GM12878 (cell line): ENCODE data around the gene ROCK2. TPM values are rescaled to one million over a fixed set of nuclear protein-coding genes. Genes with fewer than 3 reads are reported as not detected.

Experiments
- ATAC-seq: fragments of 200-7000 bp; cut with Tn5 transposase; 3 replicates; pipeline ENCODE4 v1.9.1; 2020; ENCODE audit warnings: mild to moderate bottlenecking, moderate library complexity
- BruUV-seq: library from RNA; stranded (reverse); fragments of 400-500 nt; replicated peaks from 2 replicates; lab custom pipeline; 2021; lab: Mats Ljungman, UMichigan
- CTCF ChIA-PET: fragments of 300-600 bp; sonication (Branson Sonifier 250); formaldehyde crosslinking; extraction: SDS; loops from one replicate; lab custom pipeline; 2021; ENCODE audit warnings: inconsistent platforms; lab: Yijun Ruan, JAX
- POLR2A ChIA-PET: fragments of 350-600 bp; formaldehyde crosslinking; extraction: SDS; loops from one replicate; lab custom pipeline; 2021; ENCODE audit warnings: inconsistent platforms; lab: Charles Lee
- RAD21 ChIA-PET: fragments of 300-600 bp; sonication (Branson Sonifier 250); formaldehyde crosslinking; loops from one replicate; lab custom pipeline; 2023; ENCODE audit warnings: antibody characterized with exemption; ENCODE audit not compliant: unreplicated experiment; lab: Charles Lee
- SMC1A ChIA-PET: fragments of 300-600 bp; sonication (Branson Sonifier 250); formaldehyde crosslinking; loops from one replicate; lab custom pipeline; 2023; ENCODE audit not compliant: unreplicated experiment, uncharacterized antibody; lab: Charles Lee
- DNase-seq: peaks from one replicate; pipeline ENCODE4 v3.0.0-alpha.2; 2011; ENCODE audit warnings: low read depth, low spot score
- FAIRE-seq: peaks from 3 replicates; lab custom pipeline; 2011; peaks lifted over from hg19 to GRCh38; lab: Jason Lieb, UNC
- H2AFZ ChIP-seq: 2 replicates; pipeline ENCODE4 v1.6.0; 2011; ENCODE audit warnings: low read depth, low read length, control low read depth; ENCODE audit not compliant: control insufficient read depth
- H3K27ac ChIP-seq: 2 replicates; pipeline ENCODE4 v1.5.1; 2011; ENCODE audit warnings: control low read depth; ENCODE audit not compliant: control insufficient read depth, insufficient read depth
- H3K27me3 ChIP-seq, 2 experiments: replicated peaks in 1 of 2; 2 replicates each; pipeline versions ENCODE4 v1.6.0 to v1.6.1; 2011; ENCODE audit warnings: low read length in 1 of 2; ENCODE audit not compliant: control insufficient read depth in 2 of 2, insufficient read depth in 2 of 2
- H3K36me3 ChIP-seq, 2 experiments: 2 replicates each; pipeline ENCODE4 v1.5.1; 2011; ENCODE audit warnings: low read length in 1 of 2; ENCODE audit not compliant: control insufficient read depth in 2 of 2, insufficient read depth in 2 of 2
- H3K4me1 ChIP-seq: 2 replicates; pipeline ENCODE4 v1.6.1; 2011; ENCODE audit warnings: mild to moderate bottlenecking, low read length, moderate library complexity, mixed read lengths; ENCODE audit not compliant: control insufficient read depth, insufficient read depth
- H3K4me2 ChIP-seq: 2 replicates; pipeline ENCODE4 v1.6.0; 2011; ENCODE audit warnings: control low read depth; ENCODE audit not compliant: control insufficient read depth, insufficient read depth
- H3K4me3 ChIP-seq: fragments of 200-600 bp; sonication (generic); 2 replicates; pipeline ENCODE4 v1.5.1; 2016
- H3K79me2 ChIP-seq: 2 replicates; pipeline ENCODE4 v1.6.0; 2011; ENCODE audit warnings: low read length; ENCODE audit not compliant: control insufficient read depth, insufficient read depth
- H3K9ac ChIP-seq: 2 replicates; pipeline ENCODE4 v1.8.0; 2011; ENCODE audit warnings: low read length, control low read depth, mixed read lengths; ENCODE audit not compliant: control insufficient read depth, insufficient read depth
- H3K9me3 ChIP-seq: replicated peaks from 3 replicates; pipeline ENCODE4 v1.5.1; 2011; ENCODE audit warnings: mild to moderate bottlenecking, low read length; ENCODE audit not compliant: control insufficient read depth, insufficient read depth
- H4K20me1 ChIP-seq: 2 replicates; pipeline ENCODE4 v1.6.0; 2011; ENCODE audit not compliant: control insufficient read depth, insufficient read depth
- ASH2L ChIP-seq: fragments of 300-600, 200-600 bp; sonication (generic); IDR thresholded peaks from 2 replicates; pipeline ENCODE4 v1.6.1; 2017; ENCODE audit warnings: low read depth, mild to moderate bottlenecking, borderline replicate concordance
- ESRRA ChIP-seq: IDR thresholded peaks from 2 replicates; pipeline ENCODE4 v1.6.1; 2012; ENCODE audit warnings: mild to moderate bottlenecking, low read length, improper control_type of control experiment
- IRF4 ChIP-seq: IDR thresholded peaks from 2 replicates; pipeline ENCODE4 v1.6.1; 2011; ENCODE audit warnings: low read depth, low read length
- JUNB ChIP-seq: IDR thresholded peaks from 2 replicates; pipeline ENCODE4 v1.6.1; 2016; ENCODE audit warnings: antibody characterized with exemption, mild to moderate bottlenecking
- MEF2A ChIP-seq: IDR thresholded peaks from 2 replicates; pipeline ENCODE4 v1.6.1; 2011; ENCODE audit warnings: low read depth, mild to moderate bottlenecking, low read length, moderate library complexity; ENCODE audit not compliant: insufficient read depth
- NFIC ChIP-seq: IDR thresholded peaks from 2 replicates; pipeline ENCODE4 v1.6.1; 2012; ENCODE audit warnings: low read depth, mild to moderate bottlenecking, inconsistent platforms, low read length, moderate library complexity
- POLR2A ChIP-seq: IDR thresholded peaks from 2 replicates; pipeline ENCODE4 v1.6.1; 2011; ENCODE audit warnings: low read depth, mild to moderate bottlenecking, low read length
- RAD51 ChIP-seq: fragments of 450-650 bp; IDR thresholded peaks from 2 replicates; pipeline ENCODE4 v1.6.1; 2016; ENCODE audit warnings: moderate library complexity, mild to moderate bottlenecking, inconsistent platforms
- RB1 ChIP-seq: fragments of 450-650 bp; formaldehyde crosslinking; IDR thresholded peaks from 2 replicates; pipeline ENCODE4 v1.6.1; 2017; ENCODE audit warnings: mild to moderate bottlenecking, borderline replicate concordance
- RUNX3 ChIP-seq: IDR thresholded peaks from 2 replicates; pipeline ENCODE4 v1.6.1; 2012; ENCODE audit warnings: low read length, inconsistent platforms
- SRF ChIP-seq, 2 experiments: IDR thresholded peaks; 2 replicates each; pipeline ENCODE4 v1.6.1; 2011; ENCODE audit warnings: low read depth in 2 of 2, low read length in 2 of 2, mild to moderate bottlenecking in 1 of 2, moderate library complexity in 1 of 2
- TAF1 ChIP-seq: IDR thresholded peaks from 2 replicates; pipeline ENCODE4 v1.6.1; 2011; ENCODE audit warnings: mild to moderate bottlenecking, low read depth, low read length, borderline replicate concordance
- TCF7 ChIP-seq: IDR thresholded peaks from 2 replicates; pipeline ENCODE4 v1.6.1; 2014; ENCODE audit warnings: antibody characterized with exemption, borderline replicate concordance
- YY1 ChIP-seq: IDR thresholded peaks from 2 replicates; pipeline ENCODE4 v1.6.1; 2011; ENCODE audit warnings: low read depth, mild to moderate bottlenecking, low read length
- ZNF622 ChIP-seq: fragments of 450-650 bp; IDR thresholded peaks from 2 replicates; pipeline ENCODE4 v1.6.1; 2017; ENCODE audit warnings: mild to moderate bottlenecking, inconsistent platforms
- WGBS: methylation state at CpG from one replicate; pipeline ENCODE4 v1.1.6; 2016; ENCODE audit warnings: low lambda C conversion rate; ENCODE audit not compliant: insufficient replicate concordance, insufficient coverage; ENCODE audit errors: missing lambda C conversion rate; 5-methylcytosine and 5-hydroxymethylcytosine counted together
- in situ Hi-C: fragments of 300-500 bp; cut with MboI; formaldehyde crosslinking; loops from 9 replicates; pipeline ENCODE4 v1.14.3; 2018; ENCODE audit warnings: mixed read lengths
- intact Hi-C: fragments of 100-400 bp; cut with micrococcal nuclease; formaldehyde crosslinking; loops from one replicate; pipeline ENCODE4 v1.14.2; 2022; ENCODE audit not compliant: unreplicated experiment
- polyA plus RNA-seq, 11 experiments: library from polyadenylated mRNA; depleted of rRNA in 4 of 11; unstranded in 6 of 11; stranded (reverse) in 5 of 11; fragments of >200 nt; fragmentation: Nextera tagmentation in 4 of 11; fragmentation: Illumina TruSeq in 1 of 11; extraction: Ambion mirVana in 4 of 11; extraction: Trizol in 1 of 11; gene quantifications; 1 replicate in 1 of 11; 2 replicates in 10 of 11; pipeline versions ENCODE4 v1.2.1 to v1.2.3, GENCODE V29; 2011 to 2016; ENCODE audit warnings: inconsistent platforms in 2 of 11, missing spikeins in 2 of 11, low read depth in 1 of 11
- total RNA-seq, 4 experiments: library from RNA; depleted of rRNA in 3 of 4; stranded (reverse); fragments of >200 nt in 3 of 4; fragmentation: Illumina TruSeq in 1 of 4; extraction: Trizol in 1 of 4; gene quantifications; 2 replicates each; pipeline versions ENCODE4 v1.2.1 to v1.2.3, GENCODE V29; 2013 to 2021
- TF ChIP-seq, protein P1 (sequence below): fragments of 450-650 bp; formaldehyde crosslinking; IDR thresholded peaks from 2 replicates; pipeline ENCODE4 v1.5.0; 2022; ENCODE audit warnings: mild to moderate bottlenecking, missing genetic modification characterization
- TF ChIP-seq, protein P2 (sequence below), 3 experiments: IDR thresholded peaks in 2 of 3; conservative IDR thresholded peaks in 1 of 3; 2 replicates each; pipeline ENCODE4 v1.5.1; 2011; ENCODE audit warnings: low read depth in 3 of 3, low read length in 3 of 3, mild to moderate bottlenecking in 3 of 3, control low read depth in 2 of 3, moderate library complexity in 2 of 3, inconsistent platforms in 1 of 3, mixed read lengths in 1 of 3; ENCODE audit not compliant: control insufficient read depth in 2 of 3, insufficient read depth in 1 of 3; ENCODE audit errors: extremely low read depth in 1 of 3

The ROCK2 gene
- total and polyA plus RNA-seq, 10 of the 15 experiments (the other 5 are each of a cell fraction or from before 2014, with no cell fraction given), result 4.6 to 22.1 (median 8.3) TPM

DNA sequence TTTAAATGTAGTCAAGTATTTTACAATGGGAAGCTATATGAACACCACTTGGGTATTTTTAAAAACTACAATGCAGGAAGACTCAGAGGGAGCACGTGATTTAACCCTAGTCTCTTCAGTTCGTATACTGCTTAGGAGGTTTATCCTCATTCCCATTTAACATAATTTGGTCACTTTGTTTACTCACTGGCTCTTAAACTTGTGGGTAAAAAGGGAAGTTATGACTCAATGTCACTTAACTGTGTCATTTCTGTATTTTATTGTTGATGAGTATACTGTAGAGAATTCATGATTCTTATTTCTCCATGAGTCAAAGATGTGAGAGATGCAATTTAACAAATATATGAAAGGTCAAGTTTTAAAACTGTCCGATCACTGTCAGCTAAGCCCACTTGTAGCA is 141.0 kb downstream of the ROCK2 start:
- intact Hi-C loops (no loop called here), in situ Hi-C loops (no loop called here)
- no peaks in the 10 kb centered on the region for H3K27me3 ChIP-seq
- ChIA-PET RAD21 (interaction anchor here (0.9 kb wide), 1 partner anchor 24 kb away, joined by 3 read pairs; no protein-coding TSS in a partner anchor), POLR2A (interaction anchor here (0.7 kb wide), 1 partner anchor 93 kb away, joined by 3 read pairs; no protein-coding TSS in a partner anchor), CTCF (interaction anchor here (0.9 to 2.2 kb wide), 2 partner anchors 12 to 373 kb away, joined by 3 to 4 read pairs; no protein-coding TSS in a partner anchor), SMC1A (interaction anchor here (1.0 to 1.3 kb wide), 4 partner anchors 12 to 184 kb away, joined by 3 to 4 read pairs (median 3); no protein-coding TSS in a partner anchor)
- FAIRE-seq (no peak), DNase-seq (peak; percentile 2), ATAC-seq (peak; percentile 49; the same call in 2 of the 3 replicates)
- peaks cover 0 to 13% of the 10 kb centered on the region in 2 experiments for H3K36me3 ChIP-seq
- no peaks in the 10 kb centered on the region for H3K79me2 ChIP-seq
- H3K9ac ChIP-seq, result no peak overlapping the region
- H3K4me2 ChIP-seq, result no peak overlapping the region
- H4K20me1 ChIP-seq, result no peaks in the 10 kb centered on the region
- no peak overlapping the region for H3K4me3 ChIP-seq
- 0% methylated on average over 3 of the region's 3 CpGs for WGBS
- no peak overlapping the region for H3K27ac ChIP-seq
- no TSS peak for BruUV-seq
- no peak overlapping the region for H2AFZ ChIP-seq
- H3K4me1 ChIP-seq, result no peaks in the 10 kb centered on the region
- TF ChIP-seq YY1 (no peak), RUNX3 (peak; percentile 82), IRF4 (no peak), TAF1 (no peak), RAD51 (0 out of 2 replicates have a peak, but pooled peaks have one; percentile 24), ESRRA (no peak), POLR2A (no peak), SRF (IDR thresholded peaks at IDR 0.05; ENCODE audit: low read depth in 2 of 2, low read length in 2 of 2) (no peak), JUNB (peak; percentile 80), TCF7 (0 out of 2 replicates have a peak, but pooled peaks have one; percentile 20), ZNF622 (no peak), MEF2A (no peak), NFIC (0 out of 2 replicates have a peak, but pooled peaks have one; percentile 27), ASH2L (no peak), RB1 (no peak)
- TF ChIP-seq, protein P1, sequence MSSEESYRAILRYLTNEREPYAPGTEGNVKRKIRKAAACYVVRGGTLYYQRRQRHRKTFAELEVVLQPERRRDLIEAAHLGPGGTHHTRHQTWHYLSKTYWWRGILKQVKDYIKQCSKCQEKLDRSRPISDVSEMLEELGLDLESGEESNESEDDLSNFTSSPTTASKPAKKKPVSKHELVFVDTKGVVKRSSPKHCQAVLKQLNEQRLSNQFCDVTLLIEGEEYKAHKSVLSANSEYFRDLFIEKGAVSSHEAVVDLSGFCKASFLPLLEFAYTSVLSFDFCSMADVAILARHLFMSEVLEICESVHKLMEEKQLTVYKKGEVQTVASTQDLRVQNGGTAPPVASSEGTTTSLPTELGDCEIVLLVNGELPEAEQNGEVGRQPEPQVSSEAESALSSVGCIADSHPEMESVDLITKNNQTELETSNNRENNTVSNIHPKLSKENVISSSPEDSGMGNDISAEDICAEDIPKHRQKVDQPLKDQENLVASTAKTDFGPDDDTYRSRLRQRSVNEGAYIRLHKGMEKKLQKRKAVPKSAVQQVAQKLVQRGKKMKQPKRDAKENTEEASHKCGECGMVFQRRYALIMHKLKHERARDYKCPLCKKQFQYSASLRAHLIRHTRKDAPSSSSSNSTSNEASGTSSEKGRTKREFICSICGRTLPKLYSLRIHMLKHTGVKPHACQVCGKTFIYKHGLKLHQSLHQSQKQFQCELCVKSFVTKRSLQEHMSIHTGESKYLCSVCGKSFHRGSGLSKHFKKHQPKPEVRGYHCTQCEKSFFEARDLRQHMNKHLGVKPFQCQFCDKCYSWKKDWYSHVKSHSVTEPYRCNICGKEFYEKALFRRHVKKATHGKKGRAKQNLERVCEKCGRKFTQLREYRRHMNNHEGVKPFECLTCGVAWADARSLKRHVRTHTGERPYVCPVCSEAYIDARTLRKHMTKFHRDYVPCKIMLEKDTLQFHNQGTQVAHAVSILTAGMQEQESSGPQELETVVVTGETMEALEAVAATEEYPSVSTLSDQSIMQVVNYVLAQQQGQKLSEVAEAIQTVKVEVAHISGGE (CRISPR knock-in tag), result no peak
- TF ChIP-seq, protein P2, sequence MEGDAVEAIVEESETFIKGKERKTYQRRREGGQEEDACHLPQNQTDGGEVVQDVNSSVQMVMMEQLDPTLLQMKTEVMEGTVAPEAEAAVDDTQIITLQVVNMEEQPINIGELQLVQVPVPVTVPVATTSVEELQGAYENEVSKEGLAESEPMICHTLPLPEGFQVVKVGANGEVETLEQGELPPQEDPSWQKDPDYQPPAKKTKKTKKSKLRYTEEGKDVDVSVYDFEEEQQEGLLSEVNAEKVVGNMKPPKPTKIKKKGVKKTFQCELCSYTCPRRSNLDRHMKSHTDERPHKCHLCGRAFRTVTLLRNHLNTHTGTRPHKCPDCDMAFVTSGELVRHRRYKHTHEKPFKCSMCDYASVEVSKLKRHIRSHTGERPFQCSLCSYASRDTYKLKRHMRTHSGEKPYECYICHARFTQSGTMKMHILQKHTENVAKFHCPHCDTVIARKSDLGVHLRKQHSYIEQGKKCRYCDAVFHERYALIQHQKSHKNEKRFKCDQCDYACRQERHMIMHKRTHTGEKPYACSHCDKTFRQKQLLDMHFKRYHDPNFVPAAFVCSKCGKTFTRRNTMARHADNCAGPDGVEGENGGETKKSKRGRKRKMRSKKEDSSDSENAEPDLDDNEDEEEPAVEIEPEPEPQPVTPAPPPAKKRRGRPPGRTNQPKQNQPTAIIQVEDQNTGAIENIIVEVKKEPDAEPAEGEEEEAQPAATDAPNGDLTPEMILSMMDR (IDR thresholded peaks at IDR 0.05 in 2 of 3, conservative IDR thresholded peaks at IDR 0.05 in 1 of 3; ENCODE audit: control insufficient read depth in 2 of 3, extremely low read depth in 1 of 3, insufficient read depth in 1 of 3, low read depth in 3 of 3, low read length in 3 of 3), result no peak
- H3K9me3 ChIP-seq, result no peaks in the 10 kb centered on the region
